H1 (cell line): ENCODE data around the gene FMO4. TPM values are rescaled to one million over a fixed set of nuclear protein-coding genes. Genes with fewer than 3 reads are reported as not detected.

Experiments
- CHD7 ChIP-seq: fragments of 300-600 bp; sonication (generic); IDR thresholded peaks from 2 replicates; pipeline ENCODE4 v1.7.1; 2012; ENCODE audit warnings: low read length, moderate library complexity, mild to moderate bottlenecking, inconsistent platforms; ENCODE audit not compliant: insufficient replicate concordance
- E2F6 ChIP-seq: IDR thresholded peaks from 2 replicates; pipeline ENCODE4 v1.6.1; 2012; ENCODE audit warnings: inconsistent platforms
- KDM5A ChIP-seq: fragments of 200-600 bp; IDR thresholded peaks from 2 replicates; pipeline ENCODE4 v1.7.1; 2012; ENCODE audit warnings: mild to moderate bottlenecking, low read length, inconsistent platforms, mixed read lengths
- MAX ChIP-seq: IDR thresholded peaks from 2 replicates; pipeline ENCODE4 v1.6.1; 2012; ENCODE audit warnings: inconsistent platforms
- SAP30 ChIP-seq: fragments of 300-600 bp; sonication (generic); IDR thresholded peaks from 2 replicates; pipeline ENCODE4 v1.7.1; 2012; ENCODE audit warnings: low read length, moderate library complexity, mild to moderate bottlenecking, inconsistent platforms; ENCODE audit not compliant: insufficient read depth, insufficient replicate concordance
- SIRT6 ChIP-seq: IDR thresholded peaks from one replicate; pipeline ENCODE4 v1.7.1; 2012; ENCODE audit warnings: low read length, inconsistent platforms
- SIX5 ChIP-seq: IDR thresholded peaks from 2 replicates; pipeline ENCODE4 v1.6.1; 2011; ENCODE audit warnings: mild to moderate bottlenecking, low read depth, low read length
- SP1 ChIP-seq: IDR thresholded peaks from 2 replicates; pipeline ENCODE4 v1.6.1; 2011; ENCODE audit warnings: low read depth, low read length
- TCF12 ChIP-seq: IDR thresholded peaks from 2 replicates; pipeline ENCODE4 v1.6.1; 2011; ENCODE audit warnings: low read depth, mild to moderate bottlenecking, low read length
- YY1 ChIP-seq: IDR thresholded peaks from 2 replicates; pipeline ENCODE4 v1.6.1; 2011; ENCODE audit warnings: low read depth, mild to moderate bottlenecking, low read length
- polyA plus RNA-seq, 7 experiments: library from polyadenylated mRNA; depleted of rRNA in 3 of 7; stranded (reverse) in 5 of 7; unstranded in 2 of 7; fragments of >200 nt in 5 of 7; fragments of 200-250 nt in 2 of 7; gene quantifications; 1 replicate in 5 of 7; 2 replicates in 1 of 7; 4 replicates in 1 of 7; pipeline versions ENCODE4 v1.2.1 to v1.2.3, GENCODE V29; 2011 to 2013; ENCODE audit warnings: missing spikeins in 2 of 7, mixed read lengths in 2 of 7
- total RNA-seq: library from RNA; stranded (reverse); fragmentation: NEBNext Ultra II Directional; extraction: Animal tissue kit (Norgen Biotek cat#: 25700); gene quantifications from 2 replicates; pipeline ENCODE4 v1.2.1, GENCODE V29; 2021

FMO4 gene
- total and polyA plus RNA-seq, 2 of the 8 experiments (the other 6 are each of a cell fraction or from before 2014, with no cell fraction given) = 1.5 to 2.3 TPM

GRCh38 chr1:171335964-171336363, 22.0 kb downstream of the FMO4 start (continued):
- TF ChIP-seq CHD7 (no peak), E2F6 (no peak), TCF12 (no peak), SP1 (no peak), SIX5 (no peak), SAP30 (no peak), MAX (no peak), KDM5A (no peak), SIRT6 (no peak), YY1 (no peak)
